ENCODE measurements around the gene RER1. TPM values are rescaled to one million over a fixed set of nuclear protein-coding genes. Genes with fewer than 3 reads are reported as not detected.

RER1 gene
- total RNA-seq, 4 donors from 2014 or later = 51.1 to 60.5 (median 55.4) TPM

DNA sequence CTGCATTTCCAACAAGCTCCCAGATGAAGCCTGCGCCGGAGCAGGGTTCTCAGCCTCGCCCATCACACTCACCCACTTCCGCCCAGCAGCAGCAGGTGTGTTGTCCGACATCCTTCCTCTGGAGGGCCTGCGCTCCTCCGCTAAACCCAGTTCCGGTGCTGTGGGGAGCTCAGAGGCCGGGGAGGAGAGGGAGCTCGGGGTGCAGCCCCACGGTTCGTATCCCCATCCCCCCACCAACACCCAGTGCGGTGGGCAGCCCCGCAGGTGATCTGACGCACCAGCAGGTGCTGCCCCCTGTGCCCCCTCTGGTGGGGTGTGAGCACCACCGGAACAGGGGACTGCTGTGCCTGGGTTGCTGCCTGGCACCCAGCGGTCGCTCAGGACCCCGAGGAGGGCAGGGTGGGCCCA lies 24.2 kb downstream of the RER1 start:
- Histone ChIP-seq H3K4me3 (no peak overlapping the region), H3K27ac (no peak overlapping the region), H3K27me3 (peaks cover 39 to 57% (median 52%) of the 10 kb centered on the region in 3 donors), H3K36me3 (no peaks in the 10 kb centered on the region), H3K9me3 (no peaks in the 10 kb centered on the region), H3K4me1 (peaks cover 22 to 24% of the 10 kb centered on the region in 2 donors)
- DNase-seq (no peak), ATAC-seq (no peak)
- TF ChIP-seq, protein P1, sequence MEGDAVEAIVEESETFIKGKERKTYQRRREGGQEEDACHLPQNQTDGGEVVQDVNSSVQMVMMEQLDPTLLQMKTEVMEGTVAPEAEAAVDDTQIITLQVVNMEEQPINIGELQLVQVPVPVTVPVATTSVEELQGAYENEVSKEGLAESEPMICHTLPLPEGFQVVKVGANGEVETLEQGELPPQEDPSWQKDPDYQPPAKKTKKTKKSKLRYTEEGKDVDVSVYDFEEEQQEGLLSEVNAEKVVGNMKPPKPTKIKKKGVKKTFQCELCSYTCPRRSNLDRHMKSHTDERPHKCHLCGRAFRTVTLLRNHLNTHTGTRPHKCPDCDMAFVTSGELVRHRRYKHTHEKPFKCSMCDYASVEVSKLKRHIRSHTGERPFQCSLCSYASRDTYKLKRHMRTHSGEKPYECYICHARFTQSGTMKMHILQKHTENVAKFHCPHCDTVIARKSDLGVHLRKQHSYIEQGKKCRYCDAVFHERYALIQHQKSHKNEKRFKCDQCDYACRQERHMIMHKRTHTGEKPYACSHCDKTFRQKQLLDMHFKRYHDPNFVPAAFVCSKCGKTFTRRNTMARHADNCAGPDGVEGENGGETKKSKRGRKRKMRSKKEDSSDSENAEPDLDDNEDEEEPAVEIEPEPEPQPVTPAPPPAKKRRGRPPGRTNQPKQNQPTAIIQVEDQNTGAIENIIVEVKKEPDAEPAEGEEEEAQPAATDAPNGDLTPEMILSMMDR (IDR thresholded peaks at IDR 0.05 in 4 of 5, conservative IDR thresholded peaks at IDR 0.05 in 1 of 5) = no peak
- no peak for TF ChIP-seq POLR2A (IDR thresholded peaks at IDR 0.05)
- in situ Hi-C loops (cut with MboI; ENCODE audit: low sequenced_read_pairs in 4 of 4) (loop anchor here (10.0 to 25.0 kb wide), 2 partner anchors 129 to 371 kb away; no protein-coding TSS in a partner anchor), intact Hi-C loops (cut with DNase I; ENCODE audit: low total_unique reads) (no loop called here)

DNA sequence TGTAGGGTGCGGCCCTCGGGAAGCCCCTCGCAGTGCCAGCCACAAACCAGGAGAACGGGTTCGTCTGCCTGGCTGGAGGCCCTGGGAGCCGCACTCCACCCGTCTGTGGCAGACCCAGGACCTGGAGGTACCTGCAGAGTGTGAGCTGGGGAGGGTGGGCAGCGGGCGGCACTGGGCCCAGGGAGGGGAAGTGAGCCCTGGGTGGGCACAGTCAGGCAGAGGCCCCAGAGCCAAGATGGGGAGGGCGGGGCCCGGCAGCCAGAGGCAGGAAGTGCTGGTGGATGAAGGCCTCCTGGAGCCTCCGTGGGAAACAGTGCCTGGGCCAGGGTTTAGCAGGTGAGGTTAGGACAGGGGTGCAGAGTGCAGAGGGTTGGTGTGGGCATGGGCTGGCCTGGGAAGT lies 24.8 kb downstream of the RER1 start:
- no peak overlapping the region for H3K4me3 ChIP-seq
- peaks cover 19 to 20% of the 10 kb centered on the region in 2 donors for H3K4me1 ChIP-seq
- no peak overlapping the region for H3K27ac ChIP-seq
- H3K9me3 ChIP-seq = no peaks in the 10 kb centered on the region
- H3K36me3 ChIP-seq = no peaks in the 10 kb centered on the region
- H3K27me3 ChIP-seq = peaks cover 39 to 57% (median 56%) of the 10 kb centered on the region in 3 donors
- intact Hi-C loops (cut with DNase I; ENCODE audit: low total_unique reads) = no loop called here
- in situ Hi-C loops (cut with MboI; ENCODE audit: low sequenced_read_pairs in 4 of 4) = loop anchor here (10.0 to 25.0 kb wide), 2 partner anchors 128 to 371 kb away; no protein-coding TSS in a partner anchor
- DNase-seq (no peak), ATAC-seq (no peak)
- no peak for TF ChIP-seq POLR2A (IDR thresholded peaks at IDR 0.05)
- TF ChIP-seq, protein P1 (IDR thresholded peaks at IDR 0.05 in 4 of 5, conservative IDR thresholded peaks at IDR 0.05 in 1 of 5) = no peak

DNA sequence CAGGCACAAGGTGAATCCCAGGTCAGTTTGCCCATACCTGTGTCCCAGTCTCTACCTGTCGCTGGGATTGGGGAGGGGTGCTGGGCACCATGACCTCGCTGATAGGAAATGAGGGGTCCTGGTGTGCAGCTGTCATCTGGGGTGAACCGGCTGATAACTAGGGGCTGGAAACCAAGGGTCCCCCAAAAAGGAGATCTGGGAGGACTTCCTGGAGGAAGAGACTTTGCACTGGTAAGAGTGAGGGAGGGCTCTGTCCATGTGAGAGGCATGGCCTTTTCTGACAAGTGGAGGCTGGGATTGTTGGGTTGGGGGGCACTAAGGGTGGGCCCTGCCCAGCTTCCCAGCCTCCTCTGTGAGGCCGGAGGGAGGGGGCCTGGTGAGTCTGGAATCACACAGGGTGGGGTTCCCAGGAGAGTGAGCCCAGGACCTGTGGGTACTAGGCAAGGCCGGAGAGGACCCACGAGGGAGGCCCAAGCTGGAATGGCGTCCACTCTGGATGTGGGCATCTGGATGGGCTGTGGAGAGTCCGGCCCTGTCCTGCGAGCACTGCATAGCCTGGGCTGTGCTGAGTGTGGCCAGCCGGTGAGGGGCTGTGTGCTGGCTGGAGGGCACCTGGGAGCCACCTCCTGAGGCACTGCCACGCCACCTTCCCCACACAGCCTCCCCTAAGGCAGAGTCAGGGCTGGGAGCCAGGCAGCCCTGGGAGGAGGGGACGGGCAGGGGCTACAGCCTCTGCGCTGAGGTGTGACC lies 25.6 kb downstream of the RER1 start:
- intact Hi-C loops (cut with DNase I; ENCODE audit: low total_unique reads) = no loop called here
- DNase-seq (no peak), ATAC-seq (no peak)
- Histone ChIP-seq H3K36me3 (no peaks in the 10 kb centered on the region), H3K27ac (no peak overlapping the region), H3K4me1 (peaks cover 13 to 14% of the 10 kb centered on the region in 2 donors), H3K27me3 (peaks cover 41 to 61% (median 57%) of the 10 kb centered on the region in 3 donors), H3K4me3 (no peak overlapping the region), H3K9me3 (no peaks in the 10 kb centered on the region)
- no peak for TF ChIP-seq POLR2A (IDR thresholded peaks at IDR 0.05)
- TF ChIP-seq, protein P1 (IDR thresholded peaks at IDR 0.05 in 4 of 5, conservative IDR thresholded peaks at IDR 0.05 in 1 of 5) = no peak
- in situ Hi-C loops (cut with MboI; ENCODE audit: low sequenced_read_pairs in 4 of 4) = loop anchor here (10.0 to 25.0 kb wide), 2 partner anchors 128 to 370 kb away; no protein-coding TSS in a partner anchor

DNA sequence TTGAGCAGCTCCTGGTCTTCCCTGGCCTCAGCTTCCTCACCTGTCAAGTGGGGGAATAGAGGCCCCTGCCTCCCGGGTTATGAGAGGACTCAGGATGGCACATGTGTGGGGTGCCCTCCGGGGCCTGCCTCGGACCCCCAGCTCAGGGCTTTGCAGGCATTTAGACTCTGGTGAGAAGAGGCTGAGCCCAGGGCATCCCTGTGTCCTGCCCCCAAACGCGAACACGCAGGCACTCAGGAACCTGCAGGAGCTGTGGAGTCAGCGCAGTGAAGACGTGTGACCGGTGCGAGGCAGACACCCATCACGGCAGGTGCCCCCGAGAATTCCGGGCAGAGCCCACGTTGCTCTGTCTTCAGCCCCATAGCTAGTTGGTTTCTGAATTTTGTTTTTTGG lies 26.2 kb downstream of the RER1 start:
- in situ Hi-C loops (cut with MboI; ENCODE audit: low sequenced_read_pairs in 4 of 4) = loop anchor here (10.0 to 25.0 kb wide), 2 partner anchors 127 to 369 kb away; no protein-coding TSS in a partner anchor
- H3K27me3 ChIP-seq = peaks cover 43 to 67% (median 57%) of the 10 kb centered on the region in 3 donors

More for the DNA sequence above, 26.2 kb downstream of the RER1 start:
- ATAC-seq (no peak), DNase-seq (no peak)
- no peak for TF ChIP-seq POLR2A (IDR thresholded peaks at IDR 0.05)
- TF ChIP-seq, protein P1 (IDR thresholded peaks at IDR 0.05 in 4 of 5, conservative IDR thresholded peaks at IDR 0.05 in 1 of 5) = no peak
- H3K4me1 ChIP-seq = peaks cover 13 to 14% of the 10 kb centered on the region in 2 donors
- H3K4me3 ChIP-seq = no peak overlapping the region
- H3K9me3 ChIP-seq = no peaks in the 10 kb centered on the region
- intact Hi-C loops (cut with DNase I; ENCODE audit: low total_unique reads) = no loop called here
- no peaks in the 10 kb centered on the region for H3K36me3 ChIP-seq
- no peak overlapping the region for H3K27ac ChIP-seq

All from gastrocnemius medialis (tissue), 4 donors.